Right lung (tissue), 5 donors: ENCODE data around the gene ZCRB1. TPM values are rescaled to one million over a fixed set of nuclear protein-coding genes. Genes with fewer than 3 reads are reported as not detected.

ENCODE experiments used
- DNase-seq, 2 donors: peaks; one replicate each; pipeline ENCODE4 v3.0.0-alpha.2; 2013
- polyA plus RNA-seq, 5 donors: library from polyadenylated mRNA; unstranded; fragments of 120-200 nt; gene quantifications; one replicate each; pipeline versions ENCODE4 v1.2.1 to v1.2.3, GENCODE V29; 2013; ENCODE audit warnings: inconsistent platforms in 1 of 5, low replicate concordance in 1 of 5; ENCODE audit not compliant: insufficient read length in 5 of 5, insufficient read depth in 1 of 5

ZCRB1 gene
- polyA plus RNA-seq, 5 donors: 74.5 to 98.1 (median 82.0) TPM

DNA sequence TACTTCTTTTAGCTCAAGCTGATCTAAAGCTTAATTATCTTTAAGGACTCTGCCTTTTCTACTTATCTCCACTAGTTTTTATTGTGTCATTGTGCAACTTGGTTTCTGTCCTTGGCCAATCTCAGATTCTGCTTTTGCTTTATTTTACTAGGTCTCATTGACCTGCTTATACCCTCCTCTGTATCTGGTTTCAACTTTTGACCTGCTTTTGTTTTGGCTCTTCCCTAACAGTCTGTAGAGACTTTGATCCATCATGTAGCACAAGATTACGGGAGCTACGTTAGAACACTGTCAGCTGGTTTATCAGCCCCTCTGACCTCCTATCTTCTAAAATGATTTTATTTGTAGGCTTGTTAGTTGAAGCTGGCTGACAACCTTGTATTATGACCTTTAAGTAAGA is 43.6 kb downstream of the ZCRB1 start:
- DNase-seq: no peak

DNA sequence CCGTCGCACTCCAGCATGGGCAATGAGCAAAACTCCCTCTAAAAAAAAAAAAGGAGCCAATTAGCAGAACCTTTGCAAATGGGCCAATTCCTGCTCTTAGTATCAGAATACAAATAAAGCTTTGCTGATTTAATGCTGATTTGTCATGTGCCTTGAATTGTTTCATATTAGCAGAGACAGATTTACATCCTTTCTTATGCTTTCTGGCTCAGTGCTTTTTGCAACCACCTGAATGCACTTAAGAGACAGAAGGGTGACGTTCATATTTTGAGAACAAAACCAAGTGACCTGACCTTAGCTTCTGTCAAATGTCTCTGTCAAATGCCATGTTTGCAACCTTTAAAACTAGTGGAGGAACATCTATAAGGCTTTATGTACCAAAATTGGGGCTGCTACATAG is 44.0 kb downstream of the ZCRB1 start:
- no peak for DNase-seq

DNA sequence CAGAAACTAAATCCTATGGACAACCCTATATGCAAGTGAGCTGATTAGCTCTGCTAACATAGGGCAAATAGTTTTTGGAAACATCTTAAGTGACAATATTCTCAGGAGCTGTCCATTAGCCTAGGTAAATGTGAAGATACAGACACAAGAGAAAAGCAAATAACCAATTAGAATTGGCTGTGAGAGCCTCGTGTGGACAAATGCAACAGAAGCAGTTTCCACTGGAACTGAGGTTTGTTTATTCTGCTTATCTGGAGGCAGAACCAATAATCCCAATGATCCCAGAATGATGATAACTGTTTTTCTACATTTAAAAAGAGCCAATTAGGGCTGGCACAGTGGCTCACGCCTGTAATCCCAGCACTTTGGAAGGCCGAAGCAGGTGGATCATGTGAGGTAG is 44.6 kb downstream of the ZCRB1 start:
- no peak for DNase-seq

DNA sequence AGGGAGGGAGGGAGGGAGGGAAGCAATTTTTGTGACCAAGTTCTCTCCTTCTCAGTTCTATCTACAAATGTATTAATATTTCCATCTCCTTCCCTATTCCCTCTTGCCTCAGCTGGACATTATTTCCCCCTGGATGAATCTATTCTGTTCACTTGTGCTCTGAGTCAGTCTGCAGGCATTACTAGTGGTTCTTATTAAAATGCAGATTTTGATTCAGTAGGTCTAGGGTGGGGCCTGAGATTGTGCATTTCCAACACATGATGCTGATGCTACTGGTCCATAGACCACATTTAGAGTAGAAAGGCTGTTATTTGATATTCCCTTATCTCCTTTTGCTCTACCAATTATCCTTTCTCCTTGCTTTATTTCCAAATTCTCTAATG is 47.8 kb downstream of the ZCRB1 start:
- no peak for DNase-seq

DNA sequence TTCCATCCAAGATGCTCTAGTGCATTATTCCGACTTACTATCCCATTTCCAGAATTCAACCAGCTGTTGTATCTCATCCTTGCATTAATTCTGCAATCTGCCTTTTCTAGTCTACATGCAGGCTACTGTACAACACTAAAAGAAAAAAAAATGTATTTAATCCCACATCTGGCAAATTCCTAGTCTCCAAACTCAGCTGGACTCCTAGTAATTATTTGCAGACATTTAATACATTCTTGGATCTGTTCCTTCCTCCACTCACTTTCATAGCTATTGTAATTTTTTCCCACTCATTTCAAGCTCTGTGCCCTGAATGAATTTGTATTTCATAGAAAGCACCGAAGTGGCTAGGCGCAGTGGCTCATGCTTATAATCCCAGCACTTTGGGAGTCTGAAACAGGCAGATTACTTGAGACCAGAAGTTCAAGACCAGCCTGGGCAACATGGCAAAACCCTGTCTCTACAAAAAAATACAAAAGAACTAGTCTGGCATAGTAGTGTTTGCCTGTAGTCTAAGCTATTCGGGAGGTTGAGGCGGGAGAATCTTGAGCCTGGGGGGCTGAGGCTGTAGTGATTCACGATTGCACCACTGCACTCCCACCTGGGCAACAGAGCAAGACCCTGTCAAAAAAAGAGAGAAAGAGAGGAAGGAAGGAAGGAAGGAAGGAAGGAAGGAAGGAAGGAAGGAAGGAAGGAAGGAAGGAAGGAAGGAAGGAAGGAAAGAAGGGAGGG is 48.3 kb downstream of the ZCRB1 start:
- peak in 1 of 2 donors; percentile 4 for DNase-seq

DNA sequence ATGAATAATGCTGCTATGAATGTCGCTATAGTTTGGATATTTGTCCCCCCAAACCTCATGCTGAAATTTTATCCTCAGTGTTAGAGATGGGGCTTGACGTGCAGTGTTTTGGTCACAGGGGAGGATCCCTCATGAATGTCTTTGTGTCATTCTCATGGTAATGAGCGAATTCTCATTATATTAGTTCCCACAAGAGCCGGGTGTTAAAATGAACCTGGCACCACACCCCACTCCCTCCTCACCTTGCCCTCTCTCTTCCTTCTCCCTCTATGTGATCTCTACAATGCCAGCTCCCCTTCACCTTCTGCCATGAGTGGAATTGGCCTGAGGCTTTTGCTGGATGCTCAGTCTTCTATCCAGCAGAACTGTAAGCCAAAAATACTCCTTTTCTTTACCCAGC is 50.4 kb downstream of the ZCRB1 start:
- DNase-seq: no peak

DNA sequence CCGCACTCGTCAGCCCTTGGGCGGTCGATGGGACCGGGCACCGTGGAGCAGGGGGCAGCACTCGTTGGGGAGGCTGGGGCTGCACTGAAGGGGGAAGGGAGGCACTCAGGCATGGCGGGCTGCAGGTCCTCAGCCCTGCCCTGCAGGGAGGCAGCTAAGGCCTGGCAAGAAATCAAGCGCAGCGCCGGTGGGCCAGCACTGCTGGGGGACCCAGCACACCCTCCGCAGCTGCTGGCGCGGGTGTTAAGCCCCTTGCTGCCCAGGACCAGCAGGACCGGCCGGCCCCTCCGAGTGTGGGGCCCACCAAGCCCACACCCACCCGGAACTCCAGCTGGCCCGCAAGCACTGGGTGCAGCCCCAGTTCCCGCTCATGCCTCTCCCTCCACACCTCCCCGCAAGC is 52.2 kb downstream of the ZCRB1 start:
- DNase-seq: no peak

DNA sequence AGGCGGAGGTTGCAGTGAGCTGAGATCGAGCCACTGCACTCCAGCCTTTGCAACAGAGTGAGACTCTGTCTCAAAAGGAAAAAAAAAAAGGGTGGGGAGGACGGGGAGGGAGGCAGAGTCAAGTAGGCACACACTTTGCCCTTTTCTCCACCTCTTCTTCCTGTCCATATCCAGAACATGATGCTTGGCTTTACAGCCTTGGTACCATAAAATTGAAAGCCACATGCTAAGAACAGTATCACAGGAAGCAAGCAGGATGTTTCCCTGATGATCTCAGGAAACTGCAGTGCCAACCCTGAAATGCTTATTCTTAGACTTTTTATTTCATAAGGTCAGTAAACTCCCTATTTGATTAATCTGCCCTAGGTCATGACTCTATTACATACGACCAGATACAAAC is 55.3 kb downstream of the ZCRB1 start:
- no peak for DNase-seq

DNA sequence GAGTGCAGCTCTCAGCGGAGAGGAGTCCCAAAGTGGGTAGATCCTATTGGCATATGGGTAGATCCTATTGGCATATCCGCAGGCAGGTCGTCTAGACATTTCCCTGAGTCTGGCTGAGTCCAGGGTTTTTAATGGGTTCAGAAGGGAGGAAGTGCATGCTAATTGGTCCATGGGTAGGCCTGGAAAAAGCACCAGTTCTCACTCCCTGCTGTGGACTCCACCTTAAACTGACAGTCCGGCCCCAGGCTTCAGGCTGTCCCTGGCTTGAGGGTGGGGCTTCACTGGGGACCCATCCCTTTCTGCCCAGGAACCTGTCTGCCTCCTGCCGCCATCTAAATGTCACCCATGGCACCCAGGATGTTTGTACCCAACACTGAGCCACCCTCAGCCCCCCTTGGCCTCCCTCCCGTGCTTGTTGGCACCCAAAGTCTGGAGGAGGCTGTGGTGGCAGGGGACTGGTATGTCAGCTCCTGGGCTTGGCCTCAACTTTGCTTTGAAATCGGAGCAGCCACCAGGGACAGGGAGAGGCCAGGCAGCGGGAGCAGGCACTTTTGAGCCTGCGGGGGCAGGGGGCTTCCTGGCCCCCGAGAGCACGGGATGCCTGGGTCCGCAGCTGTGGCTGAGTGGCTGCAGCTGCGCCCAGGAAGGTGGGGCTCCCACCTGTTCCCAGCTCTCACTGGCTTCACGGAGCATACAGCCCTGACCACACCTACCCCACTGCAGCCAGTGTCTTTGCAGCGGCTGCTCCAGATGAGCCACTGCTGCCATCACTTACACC is 58.3 kb downstream of the ZCRB1 start:
- no peak for DNase-seq

DNA sequence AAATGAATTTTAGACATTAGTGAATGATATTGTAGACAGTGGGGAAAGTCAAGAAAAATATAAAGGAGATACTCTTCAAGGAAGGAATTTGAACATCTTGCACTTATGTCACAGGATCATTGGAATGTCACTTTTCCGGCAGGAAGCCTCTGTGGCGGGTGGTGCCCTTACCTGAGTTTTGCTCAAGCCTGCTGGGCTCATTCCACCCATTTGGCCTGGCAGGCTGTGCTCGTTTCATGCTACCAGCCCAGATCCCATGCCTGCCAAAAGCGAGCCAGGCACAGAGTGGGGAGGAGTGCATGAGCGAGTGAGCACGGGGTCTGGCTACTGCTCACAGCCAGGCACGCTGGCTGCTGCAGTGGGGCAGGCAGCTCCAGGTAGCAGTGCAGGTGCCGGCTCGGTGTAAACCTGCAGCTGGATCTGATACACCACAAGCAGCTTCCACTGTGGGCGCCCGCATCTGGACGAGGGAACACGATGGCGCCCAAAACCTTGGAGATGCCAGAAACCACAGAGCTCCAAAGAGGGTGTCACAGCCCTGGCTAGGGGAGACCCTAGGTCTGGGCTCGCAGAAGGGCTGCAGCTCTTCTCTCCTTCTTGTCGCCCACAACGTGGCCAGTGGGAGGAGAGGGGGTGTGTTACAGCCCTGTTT is 59.2 kb downstream of the ZCRB1 start:
- DNase-seq: no peak

DNA sequence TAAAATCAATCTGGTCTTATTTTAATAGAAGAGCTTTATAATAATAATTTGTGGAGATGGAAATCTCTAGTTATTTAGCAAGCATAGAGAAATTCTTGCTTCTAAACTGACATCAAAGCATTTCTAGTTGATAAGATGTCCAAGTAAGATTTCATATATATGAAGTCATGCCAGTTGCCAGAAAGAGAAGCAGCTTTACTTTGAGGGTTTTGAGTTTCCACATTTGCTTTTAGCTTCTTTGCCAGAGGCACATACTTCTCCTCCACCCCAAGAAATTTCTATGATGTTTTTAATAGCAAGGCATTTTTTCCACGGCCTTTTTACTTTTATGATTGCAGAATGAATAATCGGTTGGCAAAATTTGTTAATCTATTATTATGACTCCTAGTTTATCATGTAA is 63.6 kb downstream of the ZCRB1 start:
- no peak for DNase-seq

Other genes starting within 250 kb of the ZCRB1 start
- gene GXYLT1, start 181.2 kb downstream of the ZCRB1 start, polyA plus RNA-seq: 10 to 100 TPM; 14.7 to 25.9 (median 24.2) TPM
- gene YAF2, start 87.8 kb downstream of the ZCRB1 start, polyA plus RNA-seq: 10 to 100 TPM; 17.8 to 26.3 (median 19.0) TPM
- gene PPHLN1, start 73 bp upstream of the ZCRB1 start, polyA plus RNA-seq: 10 to 100 TPM; 58.3 to 81.3 (median 71.2) TPM